WTC11 (cell line): ENCODE results near the gene PPP2R1B. TPM values are rescaled to one million over a fixed set of nuclear protein-coding genes. Genes with fewer than 3 reads are reported as not detected.

Source experiments
- ATAC-seq: fragments of 200-7000 bp; cut with Tn5 transposase; 2 replicates; pipeline ENCODE4 v1.10.0; 2021; ENCODE audit warnings: mild to moderate bottlenecking, moderate library complexity
- CTCF ChIA-PET: fragments of 300-600 bp; sonication (Branson Sonifier 250); formaldehyde crosslinking; loops from one replicate; lab custom pipeline; 2021; ENCODE audit warnings: antibody characterized with exemption; lab: Charles Lee
- POLR2A ChIA-PET: fragments of 350-600 bp; sonication (Branson Sonifier 250); formaldehyde crosslinking; loops from one replicate; lab custom pipeline; 2021; ENCODE audit warnings: antibody characterized with exemption; lab: Charles Lee
- DNase-seq: peaks from one replicate; pipeline ENCODE4 v3.0.0; 2021; ENCODE audit warnings: low spot score
- H3K27ac Mint-ChIP-seq: 2 replicates; pipeline ENCODE4 v1.8.0; 2021; ENCODE audit warnings: mixed read lengths
- H3K27me3 Mint-ChIP-seq: 2 replicates; pipeline ENCODE4 v1.8.0; 2021; ENCODE audit warnings: low read depth, mild to moderate bottlenecking, moderate library complexity, mixed read lengths
- H3K36me3 Mint-ChIP-seq: 2 replicates; pipeline ENCODE4 v1.8.0; 2021; ENCODE audit warnings: mixed read lengths
- H3K4me1 Mint-ChIP-seq: 2 replicates; pipeline ENCODE4 v1.8.0; 2022; ENCODE audit warnings: mixed read lengths
- H3K4me3 Mint-ChIP-seq: 2 replicates; pipeline ENCODE4 v1.8.0; 2021; ENCODE audit warnings: mild to moderate bottlenecking, moderate library complexity, mixed read lengths
- H3K9me3 Mint-ChIP-seq: 2 replicates; pipeline ENCODE4 v1.8.0; 2021; ENCODE audit warnings: mixed read lengths
- ATF1 ChIP-seq: sonication (generic); formaldehyde crosslinking; IDR thresholded peaks from 2 replicates; pipeline ENCODE4 v1.8.1; 2023; ENCODE audit warnings: mild to moderate bottlenecking, moderate library complexity, missing genetic modification reagents
- ESRRA ChIP-seq: sonication (generic); formaldehyde crosslinking; IDR thresholded peaks from 2 replicates; pipeline ENCODE4 v1.8.1; 2022; ENCODE audit warnings: mild to moderate bottlenecking, missing genetic modification reagents, borderline replicate concordance
- MXD4 ChIP-seq: fragments of 250-450 bp; sonication (Bioruptor Pico); IDR thresholded peaks from 2 replicates; pipeline ENCODE4 v1.8.0; 2021; ENCODE audit warnings: mild to moderate bottlenecking, moderate library complexity, borderline replicate concordance
- NFATC4 ChIP-seq: fragments of 250-450 bp; sonication (Bioruptor Pico); IDR thresholded peaks from 2 replicates; pipeline ENCODE4 v1.9.0; 2021; ENCODE audit warnings: mild to moderate bottlenecking
- RORB ChIP-seq: fragments of 250-450 bp; sonication (Bioruptor Pico); IDR thresholded peaks from 2 replicates; pipeline ENCODE4 v1.9.0; 2021; ENCODE audit warnings: mild to moderate bottlenecking
- SP1 ChIP-seq: sonication (generic); formaldehyde crosslinking; conservative IDR thresholded peaks from 2 replicates; pipeline ENCODE4 v1.8.1; 2022; ENCODE audit warnings: missing genetic modification reagents
- TCF7 ChIP-seq: sonication (generic); formaldehyde crosslinking; IDR thresholded peaks from 2 replicates; pipeline ENCODE4 v1.8.0; 2022; ENCODE audit warnings: mild to moderate bottlenecking, low read depth, missing genetic modification reagents, moderate library complexity
- ZNF396 ChIP-seq: fragments of 250-450 bp; sonication (Bioruptor Pico); IDR thresholded peaks from 2 replicates; pipeline ENCODE4 v1.8.0; 2021; ENCODE audit warnings: mild to moderate bottlenecking, moderate library complexity, borderline replicate concordance
- ZNF416 ChIP-seq: fragments of 250-450 bp; sonication (Bioruptor Pico); IDR thresholded peaks from 2 replicates; pipeline ENCODE4 v1.9.0; 2021; ENCODE audit warnings: mild to moderate bottlenecking, inconsistent platforms
- ZNF423 ChIP-seq: fragments of 250-450 bp; sonication (Bioruptor Pico); IDR thresholded peaks from 2 replicates; pipeline ENCODE4 v2.1.2; 2022; ENCODE audit warnings: mild to moderate bottlenecking, moderate library complexity
- total RNA-seq: library from RNA; stranded (reverse); gene quantifications from 3 replicates; pipeline ENCODE4 v1.2.3, GENCODE V29; 2021
- TF ChIP-seq, protein P1 (sequence below): fragments of 250-450 bp; sonication (Bioruptor Pico); conservative IDR thresholded peaks from 2 replicates; pipeline ENCODE4 v1.9.0; 2021; ENCODE audit warnings: mild to moderate bottlenecking
- TF ChIP-seq, protein P2 (sequence below): sonication (generic); formaldehyde crosslinking; conservative IDR thresholded peaks from 2 replicates; pipeline ENCODE4 v1.8.1; 2022; ENCODE audit warnings: mild to moderate bottlenecking, missing genetic modification reagents
- TF ChIP-seq, protein P3 (sequence below): sonication (generic); formaldehyde crosslinking; IDR thresholded peaks from 2 replicates; pipeline ENCODE4 v1.8.1; 2023; ENCODE audit warnings: mild to moderate bottlenecking, moderate library complexity, missing genetic modification reagents
- TF ChIP-seq, protein P4 (sequence below): sonication (generic); formaldehyde crosslinking; IDR thresholded peaks from 2 replicates; pipeline ENCODE4 v1.8.1; 2023; ENCODE audit warnings: mild to moderate bottlenecking, missing genetic modification reagents, moderate library complexity
- TF ChIP-seq, protein P5 (sequence below): sonication (generic); formaldehyde crosslinking; IDR thresholded peaks from 2 replicates; pipeline ENCODE4 v1.8.1; 2022; ENCODE audit warnings: mild to moderate bottlenecking, missing genetic modification reagents, moderate library complexity, borderline replicate concordance
- TF ChIP-seq, protein P6 (sequence below): fragments of 250-450 bp; sonication (Bioruptor Pico); IDR thresholded peaks from 2 replicates; pipeline ENCODE4 v1.9.0; 2021; ENCODE audit warnings: mild to moderate bottlenecking

PPP2R1B gene
- total RNA-seq, 1 experiment from 2014 or later, result 87.7 TPM

DNA sequence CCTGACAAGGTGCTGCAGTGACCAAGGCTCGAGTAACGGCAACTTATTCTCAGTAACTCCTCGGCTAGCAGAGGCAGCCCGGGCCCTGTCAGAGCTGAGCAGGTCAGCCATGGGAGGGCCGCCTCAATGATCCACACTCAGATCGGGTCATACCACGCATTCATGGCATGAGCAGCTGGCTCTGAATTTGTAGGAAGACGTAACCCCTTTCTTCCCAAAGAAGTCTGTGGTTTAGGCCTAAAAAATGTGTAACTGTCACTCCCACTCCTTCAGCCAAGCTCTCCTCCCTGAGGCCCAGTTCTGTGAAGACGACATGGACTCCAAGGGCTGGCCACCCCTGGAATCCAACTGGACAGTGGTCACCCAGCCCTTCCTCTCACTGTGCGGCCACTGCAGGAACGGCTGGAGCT lies 30.0 kb downstream of the PPP2R1B start (continued):
- no peak for TF ChIP-seq SP1 (CRISPR knock-in tag)
- TF ChIP-seq, protein P1, sequence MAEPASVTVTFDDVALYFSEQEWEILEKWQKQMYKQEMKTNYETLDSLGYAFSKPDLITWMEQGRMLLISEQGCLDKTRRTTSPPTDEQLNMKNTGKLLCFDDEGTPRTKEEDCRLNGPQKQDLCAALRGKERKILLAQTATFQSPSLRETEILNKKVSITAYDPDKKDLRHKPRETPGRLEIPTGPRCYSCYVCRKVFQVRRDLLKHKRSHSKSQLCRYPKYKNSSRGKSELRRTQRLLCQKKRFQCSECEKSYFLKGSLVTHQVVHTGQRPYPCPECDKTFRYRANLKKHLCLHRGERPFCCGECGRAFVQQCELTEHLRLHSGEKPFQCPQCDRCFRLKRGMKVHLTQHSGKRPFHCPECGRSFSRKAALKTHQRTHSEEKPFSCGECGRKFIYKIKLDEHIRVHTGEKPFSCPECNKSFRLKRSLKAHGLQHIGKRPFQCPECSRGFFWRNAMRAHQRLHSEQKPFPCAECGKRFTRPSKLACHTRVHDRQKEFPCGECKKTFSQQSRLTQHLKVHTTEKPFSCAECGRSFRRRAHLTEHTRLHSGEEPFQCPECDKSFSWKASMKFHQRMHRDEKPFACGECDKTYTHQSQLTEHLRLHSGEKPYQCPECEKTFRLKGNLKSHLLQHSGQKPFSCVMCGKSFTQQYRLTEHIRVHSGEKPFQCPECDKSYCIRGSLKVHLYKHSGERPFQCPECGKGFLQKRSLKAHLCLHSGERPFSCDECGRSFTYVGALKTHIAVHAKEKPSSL (CRISPR knock-in tag), result no peak
- TF ChIP-seq TCF7 (CRISPR knock-in tag), result no peak
- TF ChIP-seq, protein P2, sequence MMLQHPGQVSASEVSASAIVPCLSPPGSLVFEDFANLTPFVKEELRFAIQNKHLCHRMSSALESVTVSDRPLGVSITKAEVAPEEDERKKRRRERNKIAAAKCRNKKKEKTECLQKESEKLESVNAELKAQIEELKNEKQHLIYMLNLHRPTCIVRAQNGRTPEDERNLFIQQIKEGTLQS (CRISPR knock-in tag), result no peak
- TF ChIP-seq ATF1 (CRISPR knock-in tag), result no peak
- no peak for TF ChIP-seq RORB (CRISPR knock-in tag)

DNA sequence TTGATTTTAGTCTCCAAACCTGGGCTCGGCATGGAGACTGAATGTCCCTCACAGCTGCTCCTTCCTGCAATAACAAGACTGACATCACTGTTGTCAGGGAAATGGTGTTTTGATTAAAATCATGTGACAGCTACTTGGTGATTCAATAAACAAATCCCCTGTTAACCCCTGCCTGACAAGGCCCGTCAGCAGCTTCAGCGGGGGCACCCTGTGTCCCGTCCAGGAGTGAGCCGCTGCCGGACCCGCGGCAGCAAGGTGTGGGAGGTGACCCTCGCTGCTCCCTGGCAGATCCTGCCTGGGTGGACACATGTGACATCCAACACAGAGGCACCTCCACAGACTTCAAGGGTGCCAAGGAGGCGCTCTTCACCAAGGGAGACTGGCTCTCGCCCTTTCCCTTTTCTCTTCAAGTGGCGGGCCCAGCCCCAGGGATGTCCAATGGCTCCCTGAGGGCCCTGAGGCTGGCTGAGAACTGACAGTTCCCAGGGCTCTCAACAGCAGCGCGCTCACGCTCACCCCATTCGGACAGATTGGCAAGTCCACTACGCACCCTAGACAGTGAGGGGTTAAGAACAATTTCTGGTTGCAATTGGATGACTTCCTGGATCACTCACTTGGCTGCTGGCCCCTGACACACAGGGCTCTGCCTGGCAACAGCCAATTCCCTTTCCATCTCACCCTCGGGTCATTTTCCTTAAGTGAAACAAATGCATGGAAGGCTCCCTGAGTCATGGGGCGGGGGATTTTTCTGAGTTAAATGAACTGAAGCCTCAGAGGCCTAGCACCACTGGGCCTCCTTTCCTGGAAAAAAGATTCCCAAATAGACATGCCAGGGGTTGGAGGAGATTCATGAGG lies 30.7 kb downstream of the PPP2R1B start:
- CTCF ChIA-PET, result no interaction called here
- H3K4me1 Mint-ChIP-seq, result peaks cover 2% of the 10 kb centered on the region; the same call in 1 of the 2 replicates
- no peak for ATAC-seq

DNA sequence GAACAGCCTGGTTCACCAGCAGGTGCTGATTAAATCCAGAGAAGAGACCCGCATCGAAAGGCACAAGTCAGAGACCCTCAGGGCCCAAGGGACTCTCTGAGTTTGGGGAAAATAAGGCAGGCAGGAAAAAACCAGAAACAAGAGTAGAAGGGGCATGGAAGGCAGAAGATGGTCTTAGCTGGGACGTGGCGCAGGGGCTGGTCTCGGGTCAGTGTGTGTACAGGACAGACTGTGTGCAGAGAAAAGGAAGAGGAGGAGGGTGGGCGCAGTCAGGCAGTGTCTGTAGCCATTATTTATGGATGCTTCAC lies 31.3 kb downstream of the PPP2R1B start:
- Mint-ChIP-seq H3K4me1 (peaks cover 2% of the 10 kb centered on the region; the same call in 1 of the 2 replicates), H3K27me3 (no peaks in the 10 kb centered on the region), H3K36me3 (peaks cover 3% of the 10 kb centered on the region), H3K4me3 (no peak overlapping the region), H3K9me3 (no peaks in the 10 kb centered on the region), H3K27ac (peak overlapping the region; percentile 64)
- DNase-seq (no peak), ATAC-seq (no peak)
- TF ChIP-seq NFATC4 (no peak), ESRRA (CRISPR knock-in tag) (no peak), ZNF423 (CRISPR knock-in tag) (no peak), MXD4 (no peak), ZNF416 (CRISPR knock-in tag) (no peak), ZNF396 (CRISPR knock-in tag) (no peak)
- TF ChIP-seq, protein P3, sequence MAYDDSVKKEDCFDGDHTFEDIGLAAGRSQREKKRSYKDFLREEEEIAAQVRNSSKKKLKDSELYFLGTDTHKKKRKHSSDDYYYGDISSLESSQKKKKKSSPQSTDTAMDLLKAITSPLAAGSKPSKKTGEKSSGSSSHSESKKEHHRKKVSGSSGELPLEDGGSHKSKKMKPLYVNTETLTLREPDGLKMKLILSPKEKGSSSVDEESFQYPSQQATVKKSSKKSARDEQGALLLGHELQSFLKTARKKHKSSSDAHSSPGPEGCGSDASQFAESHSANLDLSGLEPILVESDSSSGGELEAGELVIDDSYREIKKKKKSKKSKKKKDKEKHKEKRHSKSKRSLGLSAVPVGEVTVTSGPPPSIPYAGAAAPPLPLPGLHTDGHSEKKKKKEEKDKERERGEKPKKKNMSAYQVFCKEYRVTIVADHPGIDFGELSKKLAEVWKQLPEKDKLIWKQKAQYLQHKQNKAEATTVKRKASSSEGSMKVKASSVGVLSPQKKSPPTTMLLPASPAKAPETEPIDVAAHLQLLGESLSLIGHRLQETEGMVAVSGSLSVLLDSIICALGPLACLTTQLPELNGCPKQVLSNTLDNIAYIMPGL (CRISPR knock-in tag), result no peak
- TF ChIP-seq, protein P4, sequence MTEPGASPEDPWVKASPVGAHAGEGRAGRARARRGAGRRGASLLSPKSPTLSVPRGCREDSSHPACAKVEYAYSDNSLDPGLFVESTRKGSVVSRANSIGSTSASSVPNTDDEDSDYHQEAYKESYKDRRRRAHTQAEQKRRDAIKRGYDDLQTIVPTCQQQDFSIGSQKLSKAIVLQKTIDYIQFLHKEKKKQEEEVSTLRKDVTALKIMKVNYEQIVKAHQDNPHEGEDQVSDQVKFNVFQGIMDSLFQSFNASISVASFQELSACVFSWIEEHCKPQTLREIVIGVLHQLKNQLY, result no peak
- TF ChIP-seq, protein P5, sequence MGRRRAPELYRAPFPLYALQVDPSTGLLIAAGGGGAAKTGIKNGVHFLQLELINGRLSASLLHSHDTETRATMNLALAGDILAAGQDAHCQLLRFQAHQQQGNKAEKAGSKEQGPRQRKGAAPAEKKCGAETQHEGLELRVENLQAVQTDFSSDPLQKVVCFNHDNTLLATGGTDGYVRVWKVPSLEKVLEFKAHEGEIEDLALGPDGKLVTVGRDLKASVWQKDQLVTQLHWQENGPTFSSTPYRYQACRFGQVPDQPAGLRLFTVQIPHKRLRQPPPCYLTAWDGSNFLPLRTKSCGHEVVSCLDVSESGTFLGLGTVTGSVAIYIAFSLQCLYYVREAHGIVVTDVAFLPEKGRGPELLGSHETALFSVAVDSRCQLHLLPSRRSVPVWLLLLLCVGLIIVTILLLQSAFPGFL (CRISPR knock-in tag), result no peak
- CTCF ChIA-PET, result no interaction called here
- POLR2A ChIA-PET, result no interaction called here

More for the DNA sequence above, 30.7 kb downstream of the PPP2R1B start:
- no peak for DNase-seq
- no peak overlapping the region for H3K4me3 Mint-ChIP-seq
- no peaks in the 10 kb centered on the region for H3K27me3 Mint-ChIP-seq
- H3K36me3 Mint-ChIP-seq, result peaks cover 5% of the 10 kb centered on the region
- peak overlapping the region; percentile 64; the same call in 1 of the 2 replicates for H3K27ac Mint-ChIP-seq
- no peaks in the 10 kb centered on the region for H3K9me3 Mint-ChIP-seq
- POLR2A ChIA-PET, result no interaction called here
- TF ChIP-seq, protein P6, sequence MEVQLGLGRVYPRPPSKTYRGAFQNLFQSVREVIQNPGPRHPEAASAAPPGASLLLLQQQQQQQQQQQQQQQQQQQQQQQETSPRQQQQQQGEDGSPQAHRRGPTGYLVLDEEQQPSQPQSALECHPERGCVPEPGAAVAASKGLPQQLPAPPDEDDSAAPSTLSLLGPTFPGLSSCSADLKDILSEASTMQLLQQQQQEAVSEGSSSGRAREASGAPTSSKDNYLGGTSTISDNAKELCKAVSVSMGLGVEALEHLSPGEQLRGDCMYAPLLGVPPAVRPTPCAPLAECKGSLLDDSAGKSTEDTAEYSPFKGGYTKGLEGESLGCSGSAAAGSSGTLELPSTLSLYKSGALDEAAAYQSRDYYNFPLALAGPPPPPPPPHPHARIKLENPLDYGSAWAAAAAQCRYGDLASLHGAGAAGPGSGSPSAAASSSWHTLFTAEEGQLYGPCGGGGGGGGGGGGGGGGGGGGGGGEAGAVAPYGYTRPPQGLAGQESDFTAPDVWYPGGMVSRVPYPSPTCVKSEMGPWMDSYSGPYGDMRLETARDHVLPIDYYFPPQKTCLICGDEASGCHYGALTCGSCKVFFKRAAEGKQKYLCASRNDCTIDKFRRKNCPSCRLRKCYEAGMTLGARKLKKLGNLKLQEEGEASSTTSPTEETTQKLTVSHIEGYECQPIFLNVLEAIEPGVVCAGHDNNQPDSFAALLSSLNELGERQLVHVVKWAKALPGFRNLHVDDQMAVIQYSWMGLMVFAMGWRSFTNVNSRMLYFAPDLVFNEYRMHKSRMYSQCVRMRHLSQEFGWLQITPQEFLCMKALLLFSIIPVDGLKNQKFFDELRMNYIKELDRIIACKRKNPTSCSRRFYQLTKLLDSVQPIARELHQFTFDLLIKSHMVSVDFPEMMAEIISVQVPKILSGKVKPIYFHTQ, result no peak
- TF ChIP-seq ATF1 (CRISPR knock-in tag), result 0 out of 2 replicates have a peak, but pooled peaks have one; percentile 45
